Measurements from ENCODE around the gene CPA4. TPM values are rescaled to one million over a fixed set of nuclear protein-coding genes. Genes with fewer than 3 reads are reported as not detected.

CPA4 gene
- total RNA-seq, 1 experiment from 2014 or later, result 0.16 TPM

DNA sequence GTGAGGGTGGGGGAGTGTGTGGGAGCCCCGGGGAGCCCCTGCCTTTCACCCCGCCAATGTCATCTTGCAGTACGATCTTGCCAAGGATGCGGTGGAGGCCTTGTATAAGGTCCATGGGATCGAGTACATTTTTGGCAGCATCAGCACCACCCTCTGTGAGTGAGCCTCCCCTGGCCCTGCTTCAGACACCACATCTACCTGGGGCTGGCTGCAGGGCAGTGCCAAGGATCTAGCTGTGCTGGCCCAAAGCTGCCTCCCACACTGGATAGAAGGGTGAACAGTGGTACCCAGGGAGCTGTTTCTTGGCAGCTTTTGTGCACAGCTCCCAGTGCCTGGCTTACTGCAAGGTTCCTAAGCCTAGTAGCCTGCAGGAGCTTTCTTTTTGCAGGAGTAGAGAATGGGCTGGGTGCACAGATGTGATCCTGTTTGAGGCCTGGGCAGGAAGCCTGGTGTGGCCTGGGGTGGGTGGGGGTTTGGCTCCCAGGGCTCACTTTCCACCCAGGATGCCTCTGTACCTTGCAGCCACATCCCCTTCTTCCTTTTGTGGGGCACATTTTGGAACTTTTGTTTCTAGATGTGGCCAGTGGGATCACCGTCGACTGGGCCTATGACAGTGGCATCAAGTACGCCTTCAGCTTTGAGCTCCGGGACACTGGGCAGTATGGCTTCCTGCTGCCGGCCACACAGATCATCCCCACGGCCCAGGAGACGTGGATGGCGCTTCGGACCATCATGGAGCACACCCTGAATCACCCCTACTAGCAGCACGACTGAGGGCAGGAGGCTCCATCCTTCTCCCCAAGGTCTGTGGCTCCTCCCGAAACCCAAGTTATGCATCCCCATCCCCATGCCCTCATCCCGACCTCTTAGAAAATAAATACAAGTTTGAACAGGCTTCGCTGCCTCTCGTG is 75.1 kb downstream of the CPA4 start:
- in situ Hi-C loops (cut with HindIII; ENCODE audit: low pct_unique_long_range_greater_than_20kb, low sequenced_read_pairs), result no loop called here
- no peak for DNase-seq (ENCODE audit: low read depth, low spot score)

- DNase-seq (ENCODE audit: low read depth, low spot score), result no peak
- in situ Hi-C loops (cut with HindIII; ENCODE audit: low pct_unique_long_range_greater_than_20kb, low sequenced_read_pairs), result no loop called here
Measured at GRCh38 chr7:130369110-130369711, 76.2 kb downstream of the CPA4 start.

DNA sequence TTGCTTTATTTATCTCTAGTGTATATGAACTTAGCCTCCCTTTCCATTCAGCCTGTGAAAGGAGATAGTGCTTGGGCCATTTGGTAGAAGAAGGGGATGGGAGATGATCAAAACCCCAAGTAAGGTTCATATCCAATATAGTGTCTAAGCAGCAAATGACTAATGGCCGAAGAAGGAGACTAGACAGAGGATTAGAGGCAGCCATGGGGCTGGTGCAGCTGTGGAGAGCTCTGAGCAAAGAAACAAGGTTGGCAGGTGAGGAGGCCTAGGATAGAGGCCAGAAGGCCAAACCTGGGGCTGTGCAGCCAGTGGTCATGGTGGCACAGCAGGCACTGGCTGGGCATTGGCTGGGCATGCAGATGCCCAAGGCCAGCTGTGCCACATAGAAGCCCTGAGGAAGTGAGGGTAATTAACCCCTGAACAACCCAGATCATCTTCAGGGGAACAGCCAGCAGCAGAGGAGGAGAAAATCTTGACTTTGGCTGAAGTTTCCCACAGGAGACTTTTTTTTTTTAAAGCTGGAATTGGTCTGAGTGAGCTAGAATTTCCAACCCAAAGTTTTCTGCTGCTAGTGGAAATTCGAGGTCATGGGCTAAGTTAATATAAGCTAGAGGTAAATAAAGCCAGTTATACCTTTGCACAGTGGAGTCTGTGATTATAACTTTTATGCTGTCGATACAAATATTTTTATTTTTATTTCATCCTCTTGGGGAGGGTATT is 77.0 kb downstream of the CPA4 start:
- in situ Hi-C loops (cut with HindIII; ENCODE audit: low pct_unique_long_range_greater_than_20kb, low sequenced_read_pairs), result no loop called here
- no peak for DNase-seq (ENCODE audit: low read depth, low spot score)

GRCh38 chr7:130371046-130371445 is 78.1 kb downstream of the CPA4 start:
- no peak for DNase-seq (ENCODE audit: low read depth, low spot score)
- in situ Hi-C loops (cut with HindIII; ENCODE audit: low pct_unique_long_range_greater_than_20kb, low sequenced_read_pairs), result no loop called here

GRCh38 chr7:130372402-130373165 is 79.6 kb downstream of the CPA4 start:
- DNase-seq (ENCODE audit: low read depth, low spot score), result no peak
- in situ Hi-C loops (cut with HindIII; ENCODE audit: low pct_unique_long_range_greater_than_20kb, low sequenced_read_pairs), result no loop called here

Other genes starting within 250 kb of the CPA4 start
- 41.4 and 47.1 TPM in 2 replicates for gene ZC3HC1, start 241.8 kb upstream of the CPA4 start, total RNA-seq (2014; rRNA removed; shearing (Covaris generic))
- gene KLHDC10, start 222.6 kb upstream of the CPA4 start, total RNA-seq (2014; rRNA removed; shearing (Covaris generic)), result 38.2 and 39.6 TPM in 2 replicates
- 31.0 and 34.0 TPM in 2 replicates for gene TMEM209, start 87.8 kb upstream of the CPA4 start, total RNA-seq (2014; rRNA removed; shearing (Covaris generic))
- gene SSMEM1, start 85.3 kb upstream of the CPA4 start, total RNA-seq (2014; rRNA removed; shearing (Covaris generic)), result 0.45 TPM in 1 of 2 replicates, not detected in the other
- not detected in 2 replicates for gene CPA2, start 26.3 kb upstream of the CPA4 start, total RNA-seq (2014; rRNA removed; shearing (Covaris generic))
- gene CPA5, start 51.7 kb downstream of the CPA4 start, total RNA-seq (2014; rRNA removed; shearing (Covaris generic)), result not detected in 2 replicates
- not detected in 2 replicates for gene CPA1, start 87.3 kb downstream of the CPA4 start, total RNA-seq (2014; rRNA removed; shearing (Covaris generic))
- 16.0 and 17.5 TPM in 2 replicates for gene CEP41, start 147.9 kb downstream of the CPA4 start, total RNA-seq (2014; rRNA removed; shearing (Covaris generic))
- gene MEST, start 198.9 kb downstream of the CPA4 start, total RNA-seq (2014; rRNA removed; shearing (Covaris generic)), result not detected in 2 replicates

Measured in SK-MEL-5 (cell line).